DOHH2 (cell line): ENCODE measurements around the gene BCS1L.

Source experiments
- EZH2phosphoT487 ChIP-seq: fragments of 200-600 bp; sonication (generic); IDR thresholded peaks from 2 replicates; pipeline ENCODE4 v1.6.1; 2017; ENCODE audit warnings: borderline replicate concordance, mild to moderate bottlenecking, antibody characterized with exemption, low read length, moderate library complexity, mixed read lengths
- TF ChIP-seq, protein P1 (sequence below): fragments of 200-600 bp; sonication (generic); IDR thresholded peaks from one replicate; pipeline ENCODE4 v1.5.1; 2014; ENCODE audit warnings: antibody characterized with exemption, mild to moderate bottlenecking, low read depth, low read length; ENCODE audit not compliant: poor library complexity, severe bottlenecking

DNA sequence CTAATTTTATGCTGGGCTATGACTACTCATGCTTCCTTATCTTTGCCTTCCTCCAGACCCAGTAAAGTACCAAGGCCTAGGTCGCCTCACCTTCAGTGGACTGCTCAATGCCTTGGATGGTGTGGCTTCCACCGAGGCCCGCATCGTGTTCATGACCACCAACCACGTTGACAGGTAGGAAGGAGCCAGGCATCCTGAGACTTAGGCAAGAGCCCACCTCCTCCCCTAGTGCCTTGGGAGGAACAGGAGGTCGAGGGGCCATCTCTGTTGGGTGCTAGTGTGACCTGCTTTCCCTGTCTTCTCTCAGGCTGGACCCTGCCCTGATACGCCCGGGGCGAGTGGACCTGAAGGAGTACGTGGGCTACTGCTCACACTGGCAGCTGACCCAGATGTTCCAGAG, 3.3 kb downstream of the BCS1L start:
- TF ChIP-seq, protein P1, sequence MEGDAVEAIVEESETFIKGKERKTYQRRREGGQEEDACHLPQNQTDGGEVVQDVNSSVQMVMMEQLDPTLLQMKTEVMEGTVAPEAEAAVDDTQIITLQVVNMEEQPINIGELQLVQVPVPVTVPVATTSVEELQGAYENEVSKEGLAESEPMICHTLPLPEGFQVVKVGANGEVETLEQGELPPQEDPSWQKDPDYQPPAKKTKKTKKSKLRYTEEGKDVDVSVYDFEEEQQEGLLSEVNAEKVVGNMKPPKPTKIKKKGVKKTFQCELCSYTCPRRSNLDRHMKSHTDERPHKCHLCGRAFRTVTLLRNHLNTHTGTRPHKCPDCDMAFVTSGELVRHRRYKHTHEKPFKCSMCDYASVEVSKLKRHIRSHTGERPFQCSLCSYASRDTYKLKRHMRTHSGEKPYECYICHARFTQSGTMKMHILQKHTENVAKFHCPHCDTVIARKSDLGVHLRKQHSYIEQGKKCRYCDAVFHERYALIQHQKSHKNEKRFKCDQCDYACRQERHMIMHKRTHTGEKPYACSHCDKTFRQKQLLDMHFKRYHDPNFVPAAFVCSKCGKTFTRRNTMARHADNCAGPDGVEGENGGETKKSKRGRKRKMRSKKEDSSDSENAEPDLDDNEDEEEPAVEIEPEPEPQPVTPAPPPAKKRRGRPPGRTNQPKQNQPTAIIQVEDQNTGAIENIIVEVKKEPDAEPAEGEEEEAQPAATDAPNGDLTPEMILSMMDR: no peak
- no peak for TF ChIP-seq EZH2phosphoT487
